NT2/D1 (cell line): ENCODE measurements around the gene CLPTM1.
"Not testable (repeated sequence)": the region's sequence is repeated elsewhere in the genome, so short reads cannot be mapped to it uniquely, and the experiment has no call there.

Experiments used
- DNase-seq: peaks from one replicate; pipeline ENCODE4 v3.0.0-alpha.2; 2011; ENCODE audit warnings: low read depth, low spot score
- H3K27me3 ChIP-seq: 2 replicates; pipeline ENCODE4 v1.6.0; 2011; ENCODE audit warnings: mild to moderate bottlenecking; ENCODE audit not compliant: insufficient read length, insufficient read depth
- H3K36me3 ChIP-seq: 2 replicates; pipeline ENCODE4 v1.6.1; 2011; ENCODE audit warnings: mild to moderate bottlenecking, low read length, mixed read lengths; ENCODE audit not compliant: insufficient read depth, insufficient read length
- H3K4me1 ChIP-seq: 2 replicates; pipeline ENCODE4 v1.5.1; 2011; ENCODE audit not compliant: insufficient read depth, insufficient read length
- H3K4me3 ChIP-seq: 2 replicates; pipeline ENCODE4 v1.5.1; 2011; ENCODE audit warnings: low read depth; ENCODE audit not compliant: insufficient read length
- H3K9ac ChIP-seq: 2 replicates; pipeline ENCODE4 v1.6.0; 2011; ENCODE audit warnings: low read depth; ENCODE audit not compliant: insufficient read length
- H3K9me3 ChIP-seq: 2 replicates; pipeline ENCODE4 v1.5.1; 2011; ENCODE audit warnings: mild to moderate bottlenecking, low read length; ENCODE audit not compliant: insufficient read depth
- SUZ12 ChIP-seq: IDR thresholded peaks from 2 replicates; pipeline ENCODE4 v1.6.1; 2011; ENCODE audit not compliant: insufficient read length, insufficient read depth; ENCODE audit errors: extremely low read depth
- YY1 ChIP-seq: IDR thresholded peaks from 2 replicates; pipeline ENCODE4 v1.6.1; 2011; ENCODE audit not compliant: insufficient read length, insufficient read depth
- ZNF274 ChIP-seq: IDR thresholded peaks from 2 replicates; pipeline ENCODE4 v1.6.1; 2011; ENCODE audit warnings: mild to moderate bottlenecking, low read depth, low read length

Gene CLPTM1

GRCh38 chr19:44993926-44994537, 38.9 kb downstream of the CLPTM1 start:
- TF ChIP-seq YY1: no peak
- TF ChIP-seq SUZ12: no peak
- TF ChIP-seq ZNF274: no peak
- H3K36me3 ChIP-seq: peaks cover 40% of the 10 kb centered on the region
- H3K9me3 ChIP-seq: no peaks in the 10 kb centered on the region
- H3K27me3 ChIP-seq: no peaks in the 10 kb centered on the region
- H3K4me3 ChIP-seq: no peak overlapping the region
- no peak for DNase-seq
- no peak overlapping the region for H3K9ac ChIP-seq
- no peaks in the 10 kb centered on the region for H3K4me1 ChIP-seq

- TF ChIP-seq SUZ12 (no peak), YY1 (no peak), ZNF274 (no peak)
- no peak for DNase-seq
- Histone ChIP-seq H3K36me3 (peaks cover 9% of the 10 kb centered on the region), H3K9ac (no peak overlapping the region), H3K4me3 (no peak overlapping the region), H3K4me1 (no peaks in the 10 kb centered on the region), H3K27me3 (no peaks in the 10 kb centered on the region), H3K9me3 (no peaks in the 10 kb centered on the region)
Observed at GRCh38 chr19:44998025-44998424, 42.8 kb downstream of the CLPTM1 start.

- H3K4me1 ChIP-seq, H3K4me3 ChIP-seq: not testable (repeated sequence)
Observed at GRCh38 chr19:44999131-44999925, 44.1 kb downstream of the CLPTM1 start.

GRCh38 chr19:45000665-45001064, 45.5 kb downstream of the CLPTM1 start:
- not testable (repeated sequence) for H3K4me3 ChIP-seq, DNase-seq, H3K9me3 ChIP-seq, H3K27me3 ChIP-seq, H3K4me1 ChIP-seq, H3K9ac ChIP-seq
- peaks cover 14% of the 10 kb centered on the region for H3K36me3 ChIP-seq

More at GRCh38 chr19:44999131-44999925, 44.1 kb downstream of the CLPTM1 start:
- not testable (repeated sequence) for H3K9me3 ChIP-seq, H3K27me3 ChIP-seq, H3K36me3 ChIP-seq, DNase-seq, H3K9ac ChIP-seq

- no peaks in the 10 kb centered on the region for H3K9me3 ChIP-seq
- DNase-seq: peak; percentile 65
- peak within 1 kb of the TSS; percentile 78 for H3K9ac ChIP-seq
- H3K4me1 ChIP-seq: no peaks in the 10 kb centered on the region
- peaks cover 18% of the 10 kb centered on the region for H3K36me3 ChIP-seq
- TF ChIP-seq YY1 (no peak), ZNF274 (no peak), SUZ12 (no peak)
- no peaks in the 10 kb centered on the region for H3K27me3 ChIP-seq
- peak within 1 kb of the TSS; percentile 63 for H3K4me3 ChIP-seq
Observed at GRCh38 chr19:45001087-45001739, 46.0 kb downstream of the CLPTM1 start, which contains the start of gene RELB. Gene RELB, plus strand, starts transcription at chr19:45001464. Its CDS starts 116 bp downstream, at chr19:45001580.

- no peak overlapping the region for H3K9ac ChIP-seq
- DNase-seq: no peak
- H3K4me3 ChIP-seq: no peak overlapping the region
- no peaks in the 10 kb centered on the region for H3K27me3 ChIP-seq
- H3K36me3 ChIP-seq: peaks cover 32% of the 10 kb centered on the region
- TF ChIP-seq ZNF274 (no peak), SUZ12 (no peak), YY1 (no peak)
- H3K9me3 ChIP-seq: no peaks in the 10 kb centered on the region
- H3K4me1 ChIP-seq: peaks cover 2% of the 10 kb centered on the region
Observed at GRCh38 chr19:45003485-45003884, 48.3 kb downstream of the CLPTM1 start.

- no peak for TF ChIP-seq ZNF274
- Histone ChIP-seq H3K4me1 (peaks cover 2% of the 10 kb centered on the region), H3K27me3 (no peaks in the 10 kb centered on the region), H3K9ac (no peak overlapping the region), H3K36me3 (peaks cover 34% of the 10 kb centered on the region), H3K4me3 (no peak overlapping the region), H3K9me3 (no peaks in the 10 kb centered on the region)
- DNase-seq: no peak
Observed at GRCh38 chr19:45005787-45006186, 50.6 kb downstream of the CLPTM1 start.
